K562 (cell line): ENCODE results near the gene MAST3. TPM values are rescaled to one million over a fixed set of nuclear protein-coding genes. Genes with fewer than 3 reads are reported as not detected.

Source experiments
- CAMTA2 ChIP-seq: fragments of 250-450 bp; sonication (Bioruptor Pico); conservative IDR thresholded peaks from 2 replicates; pipeline ENCODE4 v1.5.1; 2022
- DEAF1 ChIP-seq: fragments of 450-650 bp; formaldehyde crosslinking; IDR thresholded peaks from 2 replicates; pipeline ENCODE4 v1.4.0; 2020; ENCODE audit warnings: mild to moderate bottlenecking, moderate library complexity
- EWSR1 ChIP-seq: fragments of 450-650 bp; IDR thresholded peaks from 2 replicates; pipeline ENCODE4 v1.6.1; 2018; ENCODE audit warnings: borderline replicate concordance, mild to moderate bottlenecking, low read depth, moderate library complexity; ENCODE audit not compliant: partially characterized antibody
- HNRNPLL ChIP-seq: fragments of 200-400 bp; formaldehyde crosslinking; IDR thresholded peaks from 2 replicates; pipeline ENCODE4 v1.6.1; 2017; ENCODE audit warnings: low read length, low read depth, mild to moderate bottlenecking; ENCODE audit not compliant: poor library complexity, severe bottlenecking
- NCOA4 ChIP-seq: fragments of 450-650 bp; IDR thresholded peaks from 2 replicates; pipeline ENCODE4 v1.6.1; 2018; ENCODE audit warnings: mild to moderate bottlenecking; ENCODE audit not compliant: partially characterized antibody
- NKRF ChIP-seq: fragments of 450-650 bp; IDR thresholded peaks from 2 replicates; pipeline ENCODE4 v1.6.1; 2016; ENCODE audit warnings: borderline replicate concordance
- NR4A1 ChIP-seq, 2 experiments: fragments of 250-450 bp in 1 of 2; fragments of 450-650 bp in 1 of 2; sonication (Bioruptor Pico) in 1 of 2; IDR thresholded peaks; 2 replicates each; pipeline versions ENCODE4 v1.4.0 to v1.6.1; 2016 to 2020; ENCODE audit warnings: mild to moderate bottlenecking in 2 of 2, missing compliant biosample characterization in 1 of 2, missing genetic modification characterization in 1 of 2, moderate library complexity in 1 of 2
- PTRF ChIP-seq: fragments of 450-650 bp; IDR thresholded peaks from 2 replicates; pipeline ENCODE4 v1.6.1; 2016; ENCODE audit warnings: mild to moderate bottlenecking, missing genetic modification characterization, missing compliant biosample characterization
- RHOXF2B ChIP-seq: fragments of 250-450 bp; sonication (Bioruptor Pico); conservative IDR thresholded peaks from 2 replicates; pipeline ENCODE4 v1.5.1; 2021
- SMAD4 ChIP-seq: fragments of 250-450 bp; sonication (Bioruptor Pico); conservative IDR thresholded peaks from 2 replicates; pipeline ENCODE4 v1.8.0; 2021; ENCODE audit warnings: inconsistent platforms, mild to moderate bottlenecking, moderate library complexity
- STAT5B ChIP-seq: fragments of 250-450 bp; sonication (Bioruptor Pico); IDR thresholded peaks from 2 replicates; pipeline ENCODE4 v1.8.0; 2021; ENCODE audit warnings: mild to moderate bottlenecking, inconsistent platforms
- THRB ChIP-seq: fragments of 450-650 bp; formaldehyde crosslinking; conservative IDR thresholded peaks from 2 replicates; pipeline ENCODE4 v1.4.0; 2022; ENCODE audit warnings: mild to moderate bottlenecking, missing genetic modification characterization
- ZBTB34 ChIP-seq: fragments of 250-450 bp; sonication (Bioruptor Pico); IDR thresholded peaks from 2 replicates; pipeline ENCODE4 v1.8.0; 2021; ENCODE audit warnings: mild to moderate bottlenecking, moderate library complexity
- ZBTB7A ChIP-seq: IDR thresholded peaks from 2 replicates; pipeline ENCODE4 v1.6.1; 2011; ENCODE audit warnings: low read depth, mild to moderate bottlenecking, low read length, moderate library complexity, borderline replicate concordance; ENCODE audit not compliant: control insufficient read depth
- ZBTB8A ChIP-seq: fragments of 450-650 bp; IDR thresholded peaks from 2 replicates; pipeline ENCODE4 v1.6.1; 2018; ENCODE audit warnings: mild to moderate bottlenecking, moderate library complexity; ENCODE audit not compliant: partially characterized antibody
- ZBTB9 ChIP-seq: fragments of 450-650 bp; formaldehyde crosslinking; IDR thresholded peaks from 2 replicates; pipeline ENCODE4 v1.4.0; 2020; ENCODE audit warnings: mild to moderate bottlenecking, moderate library complexity
- ZNF143 ChIP-seq: sonication (generic); formaldehyde crosslinking; IDR thresholded peaks from 2 replicates; pipeline ENCODE4 v1.9.0; 2022; ENCODE audit warnings: mild to moderate bottlenecking, missing genetic modification reagents
- ZNF586 ChIP-seq: fragments of 450-650 bp; formaldehyde crosslinking; conservative IDR thresholded peaks from 2 replicates; pipeline ENCODE4 v1.4.0; 2020; ENCODE audit warnings: mild to moderate bottlenecking, moderate library complexity
- ZNF707 ChIP-seq: fragments of 250-450 bp; sonication (Bioruptor Pico); conservative IDR thresholded peaks from 2 replicates; pipeline ENCODE4 v1.8.0; 2022; ENCODE audit warnings: inconsistent platforms, mild to moderate bottlenecking, moderate library complexity
- polyA plus RNA-seq, 8 experiments: library from polyadenylated mRNA; depleted of rRNA in 4 of 8; stranded (reverse) in 5 of 8; unstranded in 3 of 8; fragments of >200 nt; fragmentation: Nextera tagmentation in 2 of 8; fragmentation: Illumina TruSeq in 1 of 8; extraction: Ambion mirVana in 2 of 8; extraction: Trizol in 1 of 8; gene quantifications; 2 replicates each; pipeline versions ENCODE4 v1.2.1 to v1.2.3, GENCODE V29; 2011 to 2014; ENCODE audit warnings: inconsistent platforms in 1 of 8, missing spikeins in 1 of 8
- total RNA-seq, 7 experiments: library from RNA; depleted of rRNA in 6 of 7; stranded (reverse); fragments of >200 nt in 6 of 7; fragmentation: Illumina TruSeq in 2 of 7; extraction: Trizol in 2 of 7; gene quantifications; 2 replicates each; pipeline versions ENCODE4 v1.2.1 to v1.2.3, GENCODE V29; 2011 to 2021; ENCODE audit warnings: low replicate concordance in 1 of 7

The MAST3 gene
- total and polyA plus RNA-seq, 9 of the 15 experiments (the other 6 are each of a cell fraction or from before 2014, with no cell fraction given) = 0.94 to 9.9 (median 2.4) TPM

- TF ChIP-seq ZBTB34 (no peak), STAT5B (CRISPR knock-in tag) (no peak), HNRNPLL (peak; percentile 12), ZBTB8A (no peak), DEAF1 (CRISPR knock-in tag) (no peak), ZBTB9 (0 out of 2 replicates have a peak, but pooled peaks have one; percentile 13), NCOA4 (no peak), NR4A1 (CRISPR knock-in tag; IDR thresholded peaks at IDR 0.05) (no peak), NR4A1 (tag; IDR thresholded peaks at IDR 0.05) (no peak), SMAD4 (no peak), ZNF707 (CRISPR knock-in tag) (no peak), CAMTA2 (CRISPR knock-in tag) (no peak), ZBTB7A (peak; percentile 18; the same call in 1 of the 2 replicates), ZNF143 (peak; percentile 43; the same call in 1 of the 2 replicates), EWSR1 (no peak), THRB (no peak), ZNF586 (no peak), RHOXF2B (CRISPR knock-in tag) (no peak), PTRF (tag) (no peak), NKRF (no peak)
Measured at GRCh38 chr19:18157465-18158063, 60.0 kb downstream of the MAST3 start (continued).
